ENCODE data around the gene ANKS1B.

The ANKS1B gene

GRCh38 chr12:98954506-98954905, 1030.2 kb downstream of the ANKS1B start:
- no peaks in the 10 kb centered on the region for H3K4me1 ChIP-seq
- H3K27me3 ChIP-seq = no peaks in the 10 kb centered on the region
- no peak for TF ChIP-seq CTCF (IDR thresholded peaks at IDR 0.05; ENCODE audit: low read depth, low read length)
- no peak overlapping the region for H3K4me3 ChIP-seq (ENCODE audit: low read depth, low read length)
- DNase-seq = no peak
- H3K9me3 ChIP-seq = no peaks in the 10 kb centered on the region
- H3K36me3 ChIP-seq = no peaks in the 10 kb centered on the region

- Histone ChIP-seq H3K36me3 (no peaks in the 10 kb centered on the region), H3K9me3 (no peaks in the 10 kb centered on the region), H3K4me3 (ENCODE audit: low read depth, low read length) (no peak overlapping the region), H3K27me3 (no peaks in the 10 kb centered on the region), H3K4me1 (no peaks in the 10 kb centered on the region)
- DNase-seq = no peak
- no peak for TF ChIP-seq CTCF (IDR thresholded peaks at IDR 0.05; ENCODE audit: low read depth, low read length)
These were observed 1033.3 kb downstream of the ANKS1B start for GRCh38 chr12:98951406-98951805.

- no peak for DNase-seq
- H3K4me3 ChIP-seq (ENCODE audit: low read depth, low read length) = no peak overlapping the region
- no peaks in the 10 kb centered on the region for H3K4me1 ChIP-seq
- TF ChIP-seq CTCF (IDR thresholded peaks at IDR 0.05; ENCODE audit: low read depth, low read length) = no peak
- no peaks in the 10 kb centered on the region for H3K27me3 ChIP-seq
- H3K9me3 ChIP-seq = no peaks in the 10 kb centered on the region
- no peaks in the 10 kb centered on the region for H3K36me3 ChIP-seq
These were observed 1036.3 kb downstream of the ANKS1B start for GRCh38 chr12:98948343-98948949.

- Histone ChIP-seq H3K36me3 (no peaks in the 10 kb centered on the region), H3K4me3 (ENCODE audit: low read depth, low read length) (no peak overlapping the region), H3K9me3 (no peaks in the 10 kb centered on the region), H3K27me3 (no peaks in the 10 kb centered on the region), H3K4me1 (no peaks in the 10 kb centered on the region)
- TF ChIP-seq CTCF (IDR thresholded peaks at IDR 0.05; ENCODE audit: low read depth, low read length) = no peak
- no peak for DNase-seq
These were observed 1038.9 kb downstream of the ANKS1B start for GRCh38 chr12:98945864-98946263.

- Histone ChIP-seq H3K36me3 (no peaks in the 10 kb centered on the region), H3K9me3 (no peaks in the 10 kb centered on the region), H3K27me3 (no peaks in the 10 kb centered on the region), H3K4me3 (ENCODE audit: low read depth, low read length) (no peak overlapping the region), H3K4me1 (no peaks in the 10 kb centered on the region)
- no peak for DNase-seq
- no peak for TF ChIP-seq CTCF (IDR thresholded peaks at IDR 0.05; ENCODE audit: low read depth, low read length)
These were observed 1044.8 kb downstream of the ANKS1B start for GRCh38 chr12:98939926-98940325.

- Histone ChIP-seq H3K27me3 (no peaks in the 10 kb centered on the region), H3K4me3 (ENCODE audit: low read depth, low read length) (no peak overlapping the region), H3K36me3 (no peaks in the 10 kb centered on the region), H3K4me1 (no peaks in the 10 kb centered on the region), H3K9me3 (no peaks in the 10 kb centered on the region)
- DNase-seq = no peak
- peak; percentile 46 for TF ChIP-seq CTCF (IDR thresholded peaks at IDR 0.05; ENCODE audit: low read depth, low read length)
These were observed 1045.4 kb downstream of the ANKS1B start for GRCh38 chr12:98939350-98939749.
